ENCODE data around the gene NFYC. TPM values are rescaled to one million over a fixed set of nuclear protein-coding genes. Genes with fewer than 3 reads are reported as not detected.

Gene NFYC
- total RNA-seq, 1 donor, result 19.0 TPM

DNA sequence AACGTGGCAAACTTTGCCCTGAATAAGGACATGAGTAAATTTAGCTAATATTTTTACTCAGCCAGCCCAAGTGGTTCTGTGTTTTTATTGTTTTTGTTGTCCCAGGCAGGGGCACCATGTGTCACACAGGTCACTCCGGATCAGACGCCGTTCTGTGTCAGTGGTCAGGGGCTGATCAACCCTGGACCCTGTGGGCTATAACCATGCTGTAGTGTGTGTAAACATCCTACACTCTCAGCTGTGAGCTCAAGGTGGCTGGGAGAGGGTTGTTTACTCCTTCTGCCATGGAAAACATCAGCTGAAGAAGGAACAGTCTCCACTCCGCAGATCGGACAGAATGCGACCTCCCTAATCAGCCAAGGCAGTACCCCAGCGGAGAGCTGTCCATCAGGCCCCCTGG is 65.6 kb downstream of the NFYC start:
- no peak for DNase-seq (ENCODE audit: low read depth)
- no peak overlapping the region for H3K4me3 ChIP-seq (ENCODE audit: low read depth, low read length)
- TF ChIP-seq, protein P1, sequence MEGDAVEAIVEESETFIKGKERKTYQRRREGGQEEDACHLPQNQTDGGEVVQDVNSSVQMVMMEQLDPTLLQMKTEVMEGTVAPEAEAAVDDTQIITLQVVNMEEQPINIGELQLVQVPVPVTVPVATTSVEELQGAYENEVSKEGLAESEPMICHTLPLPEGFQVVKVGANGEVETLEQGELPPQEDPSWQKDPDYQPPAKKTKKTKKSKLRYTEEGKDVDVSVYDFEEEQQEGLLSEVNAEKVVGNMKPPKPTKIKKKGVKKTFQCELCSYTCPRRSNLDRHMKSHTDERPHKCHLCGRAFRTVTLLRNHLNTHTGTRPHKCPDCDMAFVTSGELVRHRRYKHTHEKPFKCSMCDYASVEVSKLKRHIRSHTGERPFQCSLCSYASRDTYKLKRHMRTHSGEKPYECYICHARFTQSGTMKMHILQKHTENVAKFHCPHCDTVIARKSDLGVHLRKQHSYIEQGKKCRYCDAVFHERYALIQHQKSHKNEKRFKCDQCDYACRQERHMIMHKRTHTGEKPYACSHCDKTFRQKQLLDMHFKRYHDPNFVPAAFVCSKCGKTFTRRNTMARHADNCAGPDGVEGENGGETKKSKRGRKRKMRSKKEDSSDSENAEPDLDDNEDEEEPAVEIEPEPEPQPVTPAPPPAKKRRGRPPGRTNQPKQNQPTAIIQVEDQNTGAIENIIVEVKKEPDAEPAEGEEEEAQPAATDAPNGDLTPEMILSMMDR (IDR thresholded peaks at IDR 0.05; ENCODE audit: insufficient read depth, low read depth, low read length), result no peak

DNA sequence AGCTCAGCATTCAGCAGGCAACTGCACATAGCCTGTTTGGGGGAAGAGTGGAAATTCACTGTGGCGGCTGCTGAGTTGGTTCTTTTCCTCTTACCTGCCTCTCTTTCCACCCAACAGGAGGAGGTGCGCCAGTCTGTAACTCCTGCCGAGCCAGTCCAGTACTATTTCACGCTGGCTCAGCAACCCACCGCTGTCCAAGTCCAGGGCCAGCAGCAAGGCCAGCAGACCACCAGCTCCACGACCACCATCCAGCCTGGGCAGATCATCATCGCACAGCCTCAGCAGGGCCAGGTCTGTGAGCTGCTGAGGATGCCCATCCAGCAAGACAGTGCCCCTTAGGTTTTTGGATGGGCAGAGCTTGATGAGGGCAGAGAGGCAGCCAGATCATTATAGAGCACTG is 66.5 kb downstream of the NFYC start:
- TF ChIP-seq, protein P1 (IDR thresholded peaks at IDR 0.05; ENCODE audit: insufficient read depth, low read depth, low read length), result no peak
- DNase-seq (ENCODE audit: low read depth), result no peak
- H3K4me3 ChIP-seq (ENCODE audit: low read depth, low read length), result no peak overlapping the region

DNA sequence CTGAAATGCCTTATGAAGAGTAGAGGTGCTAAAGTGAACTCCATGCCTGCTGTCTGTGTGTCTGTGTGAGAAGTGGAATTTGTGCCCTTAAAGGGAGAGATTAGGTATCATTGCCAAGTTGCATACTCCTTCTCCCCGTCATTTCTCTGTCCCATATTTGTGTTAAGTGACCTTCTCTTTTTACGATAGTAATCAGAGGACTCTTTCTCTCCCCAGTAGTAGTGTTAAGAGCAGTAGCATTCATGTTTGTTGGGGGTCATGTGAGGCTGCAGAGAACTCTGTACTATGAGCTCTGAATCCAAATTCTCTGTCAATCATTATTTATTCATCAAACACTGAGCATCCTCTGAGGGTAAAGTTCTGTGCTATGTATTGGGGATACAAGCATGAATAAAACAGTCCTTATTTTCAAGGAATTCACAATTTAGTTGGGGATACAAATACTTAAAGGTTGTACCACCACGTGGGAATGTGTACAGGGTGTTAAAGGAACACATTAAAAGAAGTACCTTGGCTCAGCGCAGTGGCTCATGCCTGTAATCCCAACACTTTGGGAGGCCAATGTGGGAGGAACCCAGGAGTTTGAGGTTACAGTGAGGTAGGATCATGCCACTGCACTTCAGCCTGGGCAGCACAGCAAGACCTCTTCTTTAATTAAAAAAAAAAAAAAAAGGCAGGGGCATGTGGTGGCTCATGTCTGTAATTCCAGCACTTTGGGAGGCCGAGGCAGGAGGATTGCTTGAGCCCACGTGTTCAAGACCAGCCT is 67.3 kb downstream of the NFYC start:
- H3K4me3 ChIP-seq (ENCODE audit: low read depth, low read length), result no peak overlapping the region
- TF ChIP-seq, protein P1 (IDR thresholded peaks at IDR 0.05; ENCODE audit: insufficient read depth, low read depth, low read length), result no peak
- no peak for DNase-seq (ENCODE audit: low read depth)

GRCh38 chr1:40760984-40761383 is 69.5 kb downstream of the NFYC start:
- TF ChIP-seq, protein P1 (IDR thresholded peaks at IDR 0.05; ENCODE audit: insufficient read depth, low read depth, low read length), result no peak
- no peak for DNase-seq (ENCODE audit: low read depth)
- no peak overlapping the region for H3K4me3 ChIP-seq (ENCODE audit: low read depth, low read length)

- DNase-seq (ENCODE audit: low read depth), result no peak
- TF ChIP-seq, protein P1 (IDR thresholded peaks at IDR 0.05; ENCODE audit: insufficient read depth, low read depth, low read length), result no peak
- no peak overlapping the region for H3K4me3 ChIP-seq (ENCODE audit: low read depth, low read length)
Measured at GRCh38 chr1:40762144-40762923, 70.8 kb downstream of the NFYC start.

GRCh38 chr1:40763742-40764532 is 72.4 kb downstream of the NFYC start:
- TF ChIP-seq, protein P1 (IDR thresholded peaks at IDR 0.05; ENCODE audit: insufficient read depth, low read depth, low read length), result no peak
- no peak overlapping the region for H3K4me3 ChIP-seq (ENCODE audit: low read depth, low read length)
- DNase-seq (ENCODE audit: low read depth), result no peak

All from fibroblast of villous mesenchyme (primary cell).